HEK293T (cell line): ENCODE results near the gene MPP3.

Source experiments
- ARNT ChIP-seq: fragments of 450-650 bp; IDR thresholded peaks from 2 replicates; pipeline ENCODE4 v1.6.1; 2017; ENCODE audit warnings: mild to moderate bottlenecking
- BHLHE40 ChIP-seq: fragments of 450-650 bp; IDR thresholded peaks from 2 replicates; pipeline ENCODE4 v1.6.1; 2016; ENCODE audit warnings: mild to moderate bottlenecking, moderate library complexity, borderline replicate concordance
- CTBP1 ChIP-seq: fragments of 450-650 bp; IDR thresholded peaks from 2 replicates; pipeline ENCODE4 v1.6.1; 2016; ENCODE audit warnings: borderline replicate concordance
- ELF4 ChIP-seq: fragments of 450-650 bp; IDR thresholded peaks from 2 replicates; pipeline ENCODE4 v1.6.1; 2017; ENCODE audit warnings: antibody characterized with exemption
- FOXA1 ChIP-seq: fragments of 450-650 bp; IDR thresholded peaks from 2 replicates; pipeline ENCODE4 v1.6.1; 2016; ENCODE audit warnings: mild to moderate bottlenecking
- FOXM1 ChIP-seq: fragments of 450-650 bp; IDR thresholded peaks from 2 replicates; pipeline ENCODE4 v1.6.1; 2017; ENCODE audit warnings: mild to moderate bottlenecking, borderline replicate concordance
- HDGF ChIP-seq: fragments of 450-650 bp; IDR thresholded peaks from 2 replicates; pipeline ENCODE4 v1.6.1; 2017; ENCODE audit warnings: antibody characterized with exemption, borderline replicate concordance
- PKNOX1 ChIP-seq: fragments of 450-650 bp; IDR thresholded peaks from 2 replicates; pipeline ENCODE4 v1.6.1; 2016
- SP1 ChIP-seq: fragments of 450-650 bp; IDR thresholded peaks from 2 replicates; pipeline ENCODE4 v1.6.1; 2017
- SUZ12 ChIP-seq: fragments of 450-650 bp; IDR thresholded peaks from 2 replicates; pipeline ENCODE4 v1.6.1; 2016; ENCODE audit warnings: mild to moderate bottlenecking
- TARDBP ChIP-seq: fragments of 450-650 bp; IDR thresholded peaks from 2 replicates; pipeline ENCODE4 v1.6.1; 2016
- ZNF384 ChIP-seq: fragments of 450-650 bp; IDR thresholded peaks from 2 replicates; pipeline ENCODE4 v1.6.1; 2016

GRCh38 chr17:43857141-43857540 is 24.2 kb upstream of the MPP3 start:
- TF ChIP-seq CTBP1 (no peak), ELF4 (no peak), BHLHE40 (no peak), SUZ12 (no peak), SP1 (no peak), FOXM1 (no peak), PKNOX1 (no peak), TARDBP (no peak), HDGF (no peak), FOXA1 (no peak), ARNT (no peak), ZNF384 (no peak)
